ENCODE data around the gene HDGFL2. TPM values are rescaled to one million over a fixed set of nuclear protein-coding genes. Genes with fewer than 3 reads are reported as not detected.

The HDGFL2 gene
- total RNA-seq, 1 donor from 2014 or later, result 44.8 TPM

- FAIRE-seq (no peak), DNase-seq (ENCODE audit: low spot score in 2 of 2) (no peak)
These were observed 76.1 kb downstream of the HDGFL2 start for GRCh38 chr19:4548238-4548584.

- DNase-seq (ENCODE audit: low spot score in 2 of 2) (no peak), FAIRE-seq (no peak)
These were observed 77.9 kb downstream of the HDGFL2 start for GRCh38 chr19:4550018-4550417.

GRCh38 chr19:4550479-4551050 lies 78.5 kb downstream of the HDGFL2 start:
- FAIRE-seq, result no peak
- DNase-seq (ENCODE audit: low spot score in 2 of 2), result no peak

Small RNA genes lying within 50 kb of the gene (small RNA-seq; reads per million reads assigned to genes)
- not detected for gene MIR4746

Other genes with a start within 250 kb of the HDGFL2 start
- gene EBI3, start 242.8 kb upstream of the HDGFL2 start, total RNA-seq, result not detected
- gene YJU2, start 225.2 kb upstream of the HDGFL2 start, total RNA-seq, result 17.9 TPM
- 2.0 TPM for gene SHD, start 193.0 kb upstream of the HDGFL2 start, total RNA-seq
- gene TMIGD2, start 169.9 kb upstream of the HDGFL2 start, total RNA-seq, result not detected
- 38.7 TPM for gene FSD1, start 167.7 kb upstream of the HDGFL2 start, total RNA-seq
- gene STAP2, start 133.5 kb upstream of the HDGFL2 start, total RNA-seq, result 0.82 TPM
- 18.8 TPM for gene MPND, start 128.7 kb upstream of the HDGFL2 start, total RNA-seq
- gene SH3GL1, start 71.8 kb upstream of the HDGFL2 start, total RNA-seq, result 17.5 TPM
- 11.8 TPM for gene CHAF1A, start 69.7 kb upstream of the HDGFL2 start, total RNA-seq
- 91.3 TPM for gene UBXN6, start 14.5 kb upstream of the HDGFL2 start, total RNA-seq
- gene PLIN4, start 46.2 kb downstream of the HDGFL2 start, total RNA-seq, result under 0.01 TPM
- gene PLIN5, start 62.9 kb downstream of the HDGFL2 start, total RNA-seq, result 0.82 TPM
- under 0.01 TPM for gene LRG1, start 67.7 kb downstream of the HDGFL2 start, total RNA-seq
- 33.0 TPM for gene SEMA6B, start 87.4 kb downstream of the HDGFL2 start, total RNA-seq
- gene TNFAIP8L1, start 167.2 kb downstream of the HDGFL2 start, total RNA-seq, result 4.5 TPM
- gene MYDGF, start 198.0 kb downstream of the HDGFL2 start, total RNA-seq, result 33.4 TPM

Data from frontal cortex (tissue), 4 donors.